Mononuclear cell (primary cell): ENCODE measurements around the gene EIF2S1. TPM values are rescaled to one million over a fixed set of nuclear protein-coding genes. Genes with fewer than 3 reads are reported as not detected.
"Not testable (repeated sequence)": the region's sequence is repeated elsewhere in the genome, so short reads cannot be mapped to it uniquely, and the experiment has no call there.

Experiments used
- H3K27me3 ChIP-seq: 2 replicates; pipeline ENCODE4 v1.6.0; 2011; ENCODE audit warnings: low read length, control low read depth; ENCODE audit not compliant: insufficient read depth
- H3K4me1 ChIP-seq: 2 replicates; pipeline ENCODE4 v1.5.1; 2011; ENCODE audit warnings: mild to moderate bottlenecking, low read length, control low read depth; ENCODE audit not compliant: insufficient read depth
- H3K4me3 ChIP-seq: 2 replicates; pipeline ENCODE4 v1.5.1; 2011; ENCODE audit warnings: mild to moderate bottlenecking, low read length, moderate library complexity
- H3K9me3 ChIP-seq: 2 replicates; pipeline ENCODE4 v1.5.1; 2011; ENCODE audit warnings: low read depth, mild to moderate bottlenecking, control low read depth, low read length
- total RNA-seq: library from RNA; depleted of rRNA; stranded (reverse); fragments of >200 nt; gene quantifications from one replicate; pipeline ENCODE4 v1.2.3, GENCODE V29; 2012

Gene EIF2S1
- 31.6 TPM for total RNA-seq

GRCh38 chr14:67359775-67360469, at the start of gene EIF2S1, which contains the start of gene ATP6V1D:
Gene EIF2S1, plus strand, starts transcription at chr14:67360328. Its CDS starts 4,440 bp downstream, at chr14:67364768.
Gene ATP6V1D, minus strand, starts transcription at chr14:67359804. Its CDS starts 106 bp downstream, at chr14:67359698.
- peak within 1 kb of the TSS; percentile 70 for H3K4me3 ChIP-seq
- no peaks in the 10 kb centered on the region for H3K9me3 ChIP-seq
- H3K4me1 ChIP-seq, result peaks cover 36% of the 10 kb centered on the region
- no peaks in the 10 kb centered on the region for H3K27me3 ChIP-seq

- Histone ChIP-seq H3K4me1 (no peaks in the 10 kb centered on the region), H3K27me3 (no peaks in the 10 kb centered on the region), H3K9me3 (no peaks in the 10 kb centered on the region), H3K4me3 (no peak overlapping the region)
These were observed 48.3 kb upstream of the EIF2S1 start for GRCh38 chr14:67311868-67312267.

GRCh38 chr14:67313153-67313552, 47.0 kb upstream of the EIF2S1 start:
- H3K4me3 ChIP-seq, result no peak overlapping the region
- H3K9me3 ChIP-seq, result no peaks in the 10 kb centered on the region
- no peaks in the 10 kb centered on the region for H3K27me3 ChIP-seq
- no peaks in the 10 kb centered on the region for H3K4me1 ChIP-seq

- Histone ChIP-seq H3K4me3 (no peak overlapping the region), H3K9me3 (no peaks in the 10 kb centered on the region), H3K27me3 (no peaks in the 10 kb centered on the region), H3K4me1 (no peaks in the 10 kb centered on the region)
These were observed 42.3 kb upstream of the EIF2S1 start for GRCh38 chr14:67317822-67318221.

- Histone ChIP-seq H3K4me1 (no peaks in the 10 kb centered on the region), H3K9me3 (no peaks in the 10 kb centered on the region), H3K27me3 (no peaks in the 10 kb centered on the region), H3K4me3 (no peak overlapping the region)
These were observed 41.0 kb upstream of the EIF2S1 start for GRCh38 chr14:67319142-67319541.

GRCh38 chr14:67329666-67330065, 30.5 kb upstream of the EIF2S1 start:
- not testable (repeated sequence) for H3K27me3 ChIP-seq, H3K4me1 ChIP-seq, H3K9me3 ChIP-seq, H3K4me3 ChIP-seq

- Histone ChIP-seq H3K4me1 (no peaks in the 10 kb centered on the region), H3K4me3 (no peak overlapping the region), H3K9me3 (no peaks in the 10 kb centered on the region), H3K27me3 (no peaks in the 10 kb centered on the region)
These were observed 28.6 kb upstream of the EIF2S1 start for GRCh38 chr14:67331368-67332125.

GRCh38 chr14:67332468-67332867, 27.7 kb upstream of the EIF2S1 start:
- no peaks in the 10 kb centered on the region for H3K27me3 ChIP-seq
- H3K9me3 ChIP-seq, result no peaks in the 10 kb centered on the region
- H3K4me3 ChIP-seq, result no peak overlapping the region
- H3K4me1 ChIP-seq, result no peaks in the 10 kb centered on the region

GRCh38 chr14:67335781-67336180, 24.3 kb upstream of the EIF2S1 start:
- H3K4me3 ChIP-seq, result no peak overlapping the region
- no peaks in the 10 kb centered on the region for H3K4me1 ChIP-seq

GRCh38 chr14:67341231-67341630, 18.9 kb upstream of the EIF2S1 start:
- not testable (repeated sequence) for H3K27me3 ChIP-seq, H3K9me3 ChIP-seq, H3K4me1 ChIP-seq, H3K4me3 ChIP-seq

More at GRCh38 chr14:67335781-67336180, 24.3 kb upstream of the EIF2S1 start:
- Histone ChIP-seq H3K27me3 (no peaks in the 10 kb centered on the region), H3K9me3 (no peaks in the 10 kb centered on the region)

- H3K9me3 ChIP-seq, result no peaks in the 10 kb centered on the region
- H3K4me3 ChIP-seq, result no peak overlapping the region
- no peaks in the 10 kb centered on the region for H3K27me3 ChIP-seq
- H3K4me1 ChIP-seq, result no peaks in the 10 kb centered on the region
These were observed 16.4 kb upstream of the EIF2S1 start for GRCh38 chr14:67343601-67344230.

- H3K27me3 ChIP-seq, result no peaks in the 10 kb centered on the region
- no peaks in the 10 kb centered on the region for H3K9me3 ChIP-seq
- no peak overlapping the region for H3K4me3 ChIP-seq
- no peaks in the 10 kb centered on the region for H3K4me1 ChIP-seq
These were observed 14.5 kb upstream of the EIF2S1 start for GRCh38 chr14:67345583-67345982.

- H3K4me1 ChIP-seq, result no peaks in the 10 kb centered on the region
- H3K9me3 ChIP-seq, result no peaks in the 10 kb centered on the region
- no peak overlapping the region for H3K4me3 ChIP-seq
- no peaks in the 10 kb centered on the region for H3K27me3 ChIP-seq
These were observed 8.1 kb upstream of the EIF2S1 start for GRCh38 chr14:67352055-67352454.

- Histone ChIP-seq H3K4me3 (no peak overlapping the region), H3K9me3 (no peaks in the 10 kb centered on the region), H3K27me3 (no peaks in the 10 kb centered on the region), H3K4me1 (peaks cover 36% of the 10 kb centered on the region)
These were observed 2.8 kb upstream of the EIF2S1 start for GRCh38 chr14:67357186-67357968.

GRCh38 chr14:67357969-67358354, 2.2 kb upstream of the EIF2S1 start:
- no peak overlapping the region for H3K4me3 ChIP-seq

More at GRCh38 chr14:67357969-67358354, 2.2 kb upstream of the EIF2S1 start:
- Histone ChIP-seq H3K27me3 (no peaks in the 10 kb centered on the region), H3K9me3 (no peaks in the 10 kb centered on the region), H3K4me1 (peaks cover 36% of the 10 kb centered on the region)
